Measurements from ENCODE around the gene IFT25. TPM values are rescaled to one million over a fixed set of nuclear protein-coding genes. Genes with fewer than 3 reads are reported as not detected.
"Not testable (repeated sequence)": the region's sequence is repeated elsewhere in the genome, so short reads cannot be mapped to it uniquely, and the experiment has no call there.

The IFT25 gene
- 52.9 and 54.3 TPM in 2 replicates for total RNA-seq

GRCh38 chr1:53945433-53946251 is at the start of gene IFT25:
IFT25 (minus strand) TSS chr1:53945699; CDS start chr1:53940082, 5,617 bp downstream.
- Mint-ChIP-seq H3K27ac (peak within 1 kb of the TSS; percentile 87), H3K4me1 (ENCODE audit: low read depth) (peaks cover 46% of the 10 kb centered on the region), H3K27me3 (ENCODE audit: low read depth) (no peaks in the 10 kb centered on the region), H3K4me3 (ENCODE audit: low read depth) (peak within 1 kb of the TSS; percentile 92), H3K36me3 (ENCODE audit: low read depth) (peaks cover 39% of the 10 kb centered on the region), H3K9me3 (no peaks in the 10 kb centered on the region)
- peak; percentile 96 for DNase-seq (ENCODE audit: low spot score)
- intact Hi-C loops (cut with micrococcal nuclease): loop anchor here (1.0 to 10.0 kb wide), 6 partner anchors 27 to 618 kb away; partner anchors contain the start of genes LRP8, NDC1, SSBP3 and TCEANC2

GRCh38 chr1:53994516-53994915 is 49.0 kb upstream of the IFT25 start:
- H3K4me1 Mint-ChIP-seq (ENCODE audit: low read depth); intact Hi-C loops (cut with micrococcal nuclease): not testable (repeated sequence)

GRCh38 chr1:53992085-53992874 is 46.8 kb upstream of the IFT25 start:
- Mint-ChIP-seq H3K27ac (no peak overlapping the region), H3K9me3 (no peaks in the 10 kb centered on the region), H3K4me1 (ENCODE audit: low read depth) (peaks cover 4% of the 10 kb centered on the region), H3K36me3 (ENCODE audit: low read depth) (no peaks in the 10 kb centered on the region), H3K4me3 (ENCODE audit: low read depth) (no peak overlapping the region), H3K27me3 (ENCODE audit: low read depth) (peaks cover 2% of the 10 kb centered on the region)
- no peak for DNase-seq (ENCODE audit: low spot score)
- intact Hi-C loops (cut with micrococcal nuclease): no loop called here

More at GRCh38 chr1:53994516-53994915, 49.0 kb upstream of the IFT25 start:
- H3K27me3 Mint-ChIP-seq (ENCODE audit: low read depth); DNase-seq (ENCODE audit: low spot score); H3K4me3 Mint-ChIP-seq (ENCODE audit: low read depth); H3K9me3 Mint-ChIP-seq; H3K27ac Mint-ChIP-seq; H3K36me3 Mint-ChIP-seq (ENCODE audit: low read depth): not testable (repeated sequence)

- Mint-ChIP-seq H3K4me3 (ENCODE audit: low read depth) (no peak overlapping the region), H3K27me3 (ENCODE audit: low read depth) (peaks cover under 1% of the 10 kb centered on the region), H3K4me1 (ENCODE audit: low read depth) (peaks cover 10% of the 10 kb centered on the region), H3K36me3 (ENCODE audit: low read depth) (no peaks in the 10 kb centered on the region), H3K9me3 (no peaks in the 10 kb centered on the region), H3K27ac (no peak overlapping the region)
- intact Hi-C loops (cut with micrococcal nuclease): no loop called here
- no peak for DNase-seq (ENCODE audit: low spot score)
Observed at GRCh38 chr1:53987880-53988279, 42.4 kb upstream of the IFT25 start.

DNA sequence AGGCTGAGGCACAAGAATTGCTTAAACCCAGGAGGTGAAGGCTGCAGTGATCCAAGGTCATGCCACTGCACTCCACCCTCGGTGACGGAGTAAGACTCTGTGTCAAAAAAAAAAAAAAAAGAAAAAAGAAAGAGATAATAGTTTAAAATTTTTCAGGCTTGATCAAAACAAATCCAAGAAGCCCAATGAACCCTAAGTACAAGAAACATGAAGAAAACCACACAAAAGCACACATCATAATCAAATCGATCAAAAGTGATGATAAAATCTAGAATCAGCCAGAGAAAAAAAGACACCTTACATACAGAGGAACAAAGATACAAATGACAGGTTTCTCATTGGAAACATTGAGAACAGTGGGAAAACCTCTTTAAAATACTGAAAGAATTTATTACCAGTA is 41.0 kb upstream of the IFT25 start:
- no peaks in the 10 kb centered on the region for H3K36me3 Mint-ChIP-seq (ENCODE audit: low read depth)
- H3K27me3 Mint-ChIP-seq (ENCODE audit: low read depth): peaks cover 6% of the 10 kb centered on the region
- intact Hi-C loops (cut with micrococcal nuclease): no loop called here
- peaks cover 10% of the 10 kb centered on the region for H3K4me1 Mint-ChIP-seq (ENCODE audit: low read depth)
- H3K27ac Mint-ChIP-seq: no peak overlapping the region
- H3K4me3 Mint-ChIP-seq (ENCODE audit: low read depth): no peak overlapping the region
- DNase-seq (ENCODE audit: low spot score): no peak
- H3K9me3 Mint-ChIP-seq: no peaks in the 10 kb centered on the region

- H3K4me1 Mint-ChIP-seq (ENCODE audit: low read depth): peaks cover 10% of the 10 kb centered on the region
- peaks cover 6% of the 10 kb centered on the region for H3K27me3 Mint-ChIP-seq (ENCODE audit: low read depth)
- H3K27ac Mint-ChIP-seq: no peak overlapping the region
- intact Hi-C loops (cut with micrococcal nuclease): no loop called here
- no peaks in the 10 kb centered on the region for H3K9me3 Mint-ChIP-seq
- DNase-seq (ENCODE audit: low spot score): no peak
- H3K36me3 Mint-ChIP-seq (ENCODE audit: low read depth): no peaks in the 10 kb centered on the region
- no peak overlapping the region for H3K4me3 Mint-ChIP-seq (ENCODE audit: low read depth)
Observed at GRCh38 chr1:53984726-53985125, 39.2 kb upstream of the IFT25 start.

GRCh38 chr1:53982763-53983104 is 37.2 kb upstream of the IFT25 start:
- no peak overlapping the region for H3K4me3 Mint-ChIP-seq (ENCODE audit: low read depth)
- peaks cover 6% of the 10 kb centered on the region for H3K4me1 Mint-ChIP-seq (ENCODE audit: low read depth)
- no peaks in the 10 kb centered on the region for H3K9me3 Mint-ChIP-seq
- intact Hi-C loops (cut with micrococcal nuclease): no loop called here
- no peaks in the 10 kb centered on the region for H3K36me3 Mint-ChIP-seq (ENCODE audit: low read depth)
- peaks cover 9% of the 10 kb centered on the region for H3K27me3 Mint-ChIP-seq (ENCODE audit: low read depth)
- no peak overlapping the region for H3K27ac Mint-ChIP-seq
- DNase-seq (ENCODE audit: low spot score): no peak

GRCh38 chr1:53982034-53982762 is 36.7 kb upstream of the IFT25 start:
- intact Hi-C loops (cut with micrococcal nuclease): no loop called here
- Mint-ChIP-seq H3K4me3 (ENCODE audit: low read depth) (no peak overlapping the region), H3K27me3 (ENCODE audit: low read depth) (peaks cover 9% of the 10 kb centered on the region), H3K4me1 (ENCODE audit: low read depth) (peaks cover 6% of the 10 kb centered on the region), H3K9me3 (no peaks in the 10 kb centered on the region), H3K36me3 (ENCODE audit: low read depth) (no peaks in the 10 kb centered on the region), H3K27ac (no peak overlapping the region)
- DNase-seq (ENCODE audit: low spot score): no peak

DNA sequence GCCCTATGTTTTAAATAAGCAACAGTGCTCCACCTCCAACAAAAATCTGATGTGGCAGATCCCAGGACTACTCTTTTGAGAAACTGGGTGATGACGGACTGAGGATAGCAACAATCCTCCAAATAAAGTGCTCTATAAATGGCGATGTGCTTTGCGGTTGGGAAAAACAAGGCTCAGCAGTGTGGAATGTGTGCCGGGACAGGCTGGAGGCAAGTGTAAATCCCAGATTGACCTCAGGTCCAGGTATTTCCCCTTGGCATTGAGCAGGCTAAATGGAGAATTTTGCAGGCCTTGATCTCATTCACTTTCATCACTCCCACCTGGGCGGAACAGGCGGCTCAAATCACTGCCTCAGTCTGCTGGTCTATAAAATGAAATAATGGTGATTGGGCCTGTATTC is 35.7 kb upstream of the IFT25 start:
- no peak overlapping the region for H3K4me3 Mint-ChIP-seq (ENCODE audit: low read depth)
- no peak for DNase-seq (ENCODE audit: low spot score)
- intact Hi-C loops (cut with micrococcal nuclease): no loop called here
- no peaks in the 10 kb centered on the region for H3K9me3 Mint-ChIP-seq
- H3K27ac Mint-ChIP-seq: no peak overlapping the region
- peaks cover 9% of the 10 kb centered on the region for H3K27me3 Mint-ChIP-seq (ENCODE audit: low read depth)
- H3K4me1 Mint-ChIP-seq (ENCODE audit: low read depth): peaks cover 6% of the 10 kb centered on the region
- no peaks in the 10 kb centered on the region for H3K36me3 Mint-ChIP-seq (ENCODE audit: low read depth)

DNA sequence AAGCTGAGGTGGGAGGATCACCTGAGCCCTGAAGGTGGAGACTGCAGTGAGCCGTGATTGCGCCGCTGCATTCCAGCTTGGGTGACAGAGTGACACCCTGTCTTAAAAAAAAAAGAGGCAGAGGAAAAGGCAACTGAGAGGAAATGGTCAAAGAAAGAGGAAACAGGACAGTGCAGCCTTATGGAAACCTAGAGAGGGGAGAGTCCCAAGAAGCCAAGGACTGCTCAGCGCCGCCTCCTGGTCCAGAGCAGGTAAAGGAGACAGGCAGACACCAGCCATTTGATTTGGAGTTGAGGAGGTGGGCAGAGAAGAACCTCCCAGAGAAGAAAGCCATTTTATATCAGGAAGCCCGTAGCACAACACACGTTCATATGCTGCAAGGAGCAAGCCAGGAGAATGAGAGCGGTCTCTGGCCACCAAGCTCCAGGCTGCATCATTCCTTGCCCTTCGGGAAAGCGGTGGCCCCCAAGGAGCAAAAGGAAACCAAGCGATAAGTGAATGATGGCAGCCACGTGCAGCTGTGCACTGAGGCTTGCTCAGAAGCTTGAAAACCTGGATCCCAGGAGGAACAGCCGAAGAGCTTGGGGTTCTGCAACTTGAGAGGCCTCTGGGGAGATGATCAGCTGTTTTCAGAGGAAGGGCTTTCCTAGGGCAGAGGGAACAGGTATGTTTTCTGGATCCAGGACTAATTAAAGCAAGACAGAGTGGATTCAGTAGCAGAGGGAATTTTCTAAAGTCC is 34.4 kb upstream of the IFT25 start:
- Mint-ChIP-seq H3K27ac (no peak overlapping the region), H3K4me3 (ENCODE audit: low read depth) (no peak overlapping the region), H3K36me3 (ENCODE audit: low read depth) (no peaks in the 10 kb centered on the region), H3K27me3 (ENCODE audit: low read depth) (peaks cover 9% of the 10 kb centered on the region), H3K4me1 (ENCODE audit: low read depth) (peaks cover 2% of the 10 kb centered on the region), H3K9me3 (no peaks in the 10 kb centered on the region)
- no peak for DNase-seq (ENCODE audit: low spot score)
- intact Hi-C loops (cut with micrococcal nuclease): no loop called here

GRCh38 chr1:53975861-53976260 is 30.4 kb upstream of the IFT25 start:
- Mint-ChIP-seq H3K27me3 (ENCODE audit: low read depth) (peaks cover 3% of the 10 kb centered on the region), H3K9me3 (no peaks in the 10 kb centered on the region), H3K36me3 (ENCODE audit: low read depth) (peaks cover 8% of the 10 kb centered on the region), H3K4me3 (ENCODE audit: low read depth) (no peak overlapping the region), H3K27ac (no peak overlapping the region), H3K4me1 (ENCODE audit: low read depth) (peaks cover 2% of the 10 kb centered on the region)
- DNase-seq (ENCODE audit: low spot score): no peak
- intact Hi-C loops (cut with micrococcal nuclease): no loop called here

GRCh38 chr1:53971718-53972117 is 26.2 kb upstream of the IFT25 start:
- Mint-ChIP-seq H3K36me3 (ENCODE audit: low read depth) (peaks cover 27% of the 10 kb centered on the region), H3K4me1 (ENCODE audit: low read depth) (peaks cover 2% of the 10 kb centered on the region), H3K27me3 (ENCODE audit: low read depth) (no peaks in the 10 kb centered on the region), H3K9me3 (no peaks in the 10 kb centered on the region), H3K4me3 (ENCODE audit: low read depth) (no peak overlapping the region), H3K27ac (no peak overlapping the region)
- DNase-seq (ENCODE audit: low spot score): no peak
- intact Hi-C loops (cut with micrococcal nuclease): no loop called here
